Suprapubic skin (tissue), 4 donors: ENCODE measurements around the gene TOX3. TPM values are rescaled to one million over a fixed set of nuclear protein-coding genes. Genes with fewer than 3 reads are reported as not detected.

Source experiments
- DNase-seq, 2 donors: peaks; one replicate each; pipeline ENCODE4 v3.0.0-alpha.2; 2019; ENCODE audit warnings: low spot score in 2 of 2
- H3K27ac ChIP-seq: fragments of 200-600 bp; sonication (generic); one replicate; pipeline ENCODE4 v1.5.1; 2019
- H3K27me3 ChIP-seq: fragments of 200-600 bp; sonication (generic); one replicate; pipeline ENCODE4 v1.5.1; 2019
- H3K36me3 ChIP-seq: fragments of 200-600 bp; sonication (generic); one replicate; pipeline ENCODE4 v1.5.1; 2019
- H3K4me1 ChIP-seq: fragments of 200-600 bp; sonication (generic); one replicate; pipeline ENCODE4 v1.5.1; 2019
- H3K4me3 ChIP-seq: fragments of 200-600 bp; sonication (generic); one replicate; pipeline ENCODE4 v1.5.1; 2019; ENCODE audit warnings: mild to moderate bottlenecking
- H3K9me3 ChIP-seq: fragments of 200-600 bp; sonication (generic); one replicate; pipeline ENCODE4 v1.5.1; 2019
- EP300 ChIP-seq: sonication (generic); formaldehyde crosslinking; IDR thresholded peaks from one replicate; pipeline ENCODE4 v1.6.1; 2017; ENCODE audit warnings: antibody characterized with exemption
- POLR2A ChIP-seq, 2 donors: fragments of 450-650 bp; IDR thresholded peaks; one replicate each; pipeline ENCODE4 v1.6.1; 2017; ENCODE audit warnings: antibody characterized with exemption in 2 of 2, mild to moderate bottlenecking in 2 of 2, moderate library complexity in 2 of 2
- POLR2AphosphoS5 ChIP-seq, 3 donors: sonication (generic); formaldehyde crosslinking; IDR thresholded peaks; one replicate each; pipeline ENCODE4 v1.6.1; 2017; ENCODE audit warnings: antibody characterized with exemption in 3 of 3
- WGBS: methylation state at CpG from one replicate; pipeline ENCODE4 v1.1.5; 2018; 5-methylcytosine and 5-hydroxymethylcytosine counted together
- total RNA-seq, 4 donors: library from RNA; depleted of rRNA; stranded (reverse); fragments of >200 nt; gene quantifications; one replicate each; pipeline ENCODE4 v1.1.0, GENCODE V29; 2016
- TF ChIP-seq, protein P1 (sequence below), 2 donors: fragments of 200-600 bp in 1 of 2; fragments of 450-650 bp in 1 of 2; sonication (generic) in 1 of 2; IDR thresholded peaks; one replicate each; pipeline ENCODE4 v1.5.1; 2016 to 2019; ENCODE audit warnings: antibody characterized with exemption in 2 of 2, mild to moderate bottlenecking in 1 of 2, moderate library complexity in 1 of 2

TOX3 gene
- total RNA-seq, 4 donors from 2014 or later: 1.6 to 4.9 (median 4.8) TPM

DNA sequence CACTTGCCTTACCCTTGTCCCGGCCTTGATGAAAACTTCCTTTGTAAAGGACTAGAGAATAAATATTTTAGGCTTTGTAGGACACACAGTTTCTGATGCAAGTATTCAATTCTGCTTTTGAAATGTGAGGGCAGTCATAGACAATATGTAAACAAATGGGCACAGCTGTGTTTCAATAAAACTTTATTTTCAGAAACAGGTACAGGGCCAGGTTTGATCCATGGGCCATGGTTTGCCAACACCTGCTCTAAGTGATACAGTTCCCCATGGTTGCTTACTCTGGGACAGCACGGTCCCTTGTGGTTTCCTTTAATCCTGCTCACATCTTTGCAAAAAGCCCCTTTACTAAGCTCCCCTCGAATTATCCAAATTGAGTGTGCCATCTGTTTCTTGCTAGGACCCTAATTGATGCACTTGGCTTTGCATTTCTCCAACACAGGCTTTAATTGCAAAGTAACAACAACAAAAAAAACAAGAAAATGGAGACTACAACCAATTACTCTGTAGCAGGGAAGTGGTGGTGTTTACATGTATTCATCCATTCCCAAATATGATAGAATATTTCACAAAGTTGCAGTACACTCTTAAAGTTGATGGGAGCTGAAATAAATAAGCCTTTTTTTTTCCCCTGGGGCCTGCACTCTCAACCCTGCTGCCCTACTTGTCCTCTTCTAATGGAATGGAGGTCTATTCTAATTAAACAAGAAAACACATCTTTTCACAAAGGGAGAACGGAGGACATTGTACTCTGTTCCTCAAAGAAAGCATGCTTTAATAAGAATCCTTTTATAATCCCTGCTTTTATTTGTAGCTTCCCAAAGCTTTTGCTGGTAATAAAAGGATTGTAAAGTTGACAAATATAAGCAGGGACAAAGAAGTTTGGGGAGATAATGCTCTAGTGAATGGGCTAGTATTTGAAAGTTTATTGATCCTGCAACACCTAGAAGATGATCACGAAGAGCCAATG lies 37.7 kb upstream of the TOX3 start:
- 80% methylated on average over 5 of the region's 5 CpGs for WGBS
- H3K27ac ChIP-seq: no peak overlapping the region
- H3K4me1 ChIP-seq: no peaks in the 10 kb centered on the region
- no peak overlapping the region for H3K4me3 ChIP-seq
- TF ChIP-seq POLR2AphosphoS5 (IDR thresholded peaks at IDR 0.05) (no peak), POLR2A (IDR thresholded peaks at IDR 0.05) (no peak), EP300 (no peak)
- TF ChIP-seq, protein P1, sequence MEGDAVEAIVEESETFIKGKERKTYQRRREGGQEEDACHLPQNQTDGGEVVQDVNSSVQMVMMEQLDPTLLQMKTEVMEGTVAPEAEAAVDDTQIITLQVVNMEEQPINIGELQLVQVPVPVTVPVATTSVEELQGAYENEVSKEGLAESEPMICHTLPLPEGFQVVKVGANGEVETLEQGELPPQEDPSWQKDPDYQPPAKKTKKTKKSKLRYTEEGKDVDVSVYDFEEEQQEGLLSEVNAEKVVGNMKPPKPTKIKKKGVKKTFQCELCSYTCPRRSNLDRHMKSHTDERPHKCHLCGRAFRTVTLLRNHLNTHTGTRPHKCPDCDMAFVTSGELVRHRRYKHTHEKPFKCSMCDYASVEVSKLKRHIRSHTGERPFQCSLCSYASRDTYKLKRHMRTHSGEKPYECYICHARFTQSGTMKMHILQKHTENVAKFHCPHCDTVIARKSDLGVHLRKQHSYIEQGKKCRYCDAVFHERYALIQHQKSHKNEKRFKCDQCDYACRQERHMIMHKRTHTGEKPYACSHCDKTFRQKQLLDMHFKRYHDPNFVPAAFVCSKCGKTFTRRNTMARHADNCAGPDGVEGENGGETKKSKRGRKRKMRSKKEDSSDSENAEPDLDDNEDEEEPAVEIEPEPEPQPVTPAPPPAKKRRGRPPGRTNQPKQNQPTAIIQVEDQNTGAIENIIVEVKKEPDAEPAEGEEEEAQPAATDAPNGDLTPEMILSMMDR (IDR thresholded peaks at IDR 0.05): no peak
- no peaks in the 10 kb centered on the region for H3K27me3 ChIP-seq
- no peaks in the 10 kb centered on the region for H3K36me3 ChIP-seq
- no peak for DNase-seq
- no peaks in the 10 kb centered on the region for H3K9me3 ChIP-seq

DNA sequence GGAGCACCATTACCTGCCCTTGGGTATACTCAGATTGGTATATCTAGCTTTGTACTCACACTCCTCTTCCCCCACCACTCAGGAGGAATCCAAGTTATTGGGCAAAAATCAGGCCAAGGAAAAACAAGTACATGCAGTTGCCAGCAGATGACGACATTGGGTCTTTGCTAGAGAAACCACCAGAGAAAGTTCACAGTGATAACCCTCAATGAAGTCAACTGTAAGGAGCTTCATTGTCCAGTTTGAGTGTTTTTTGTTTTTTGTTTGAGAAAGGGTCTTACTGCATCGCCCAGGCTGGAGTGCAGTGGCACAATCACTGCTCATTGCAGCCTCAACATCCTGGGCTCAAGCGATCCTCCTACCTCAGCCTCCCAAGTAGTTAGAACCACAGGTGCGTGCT lies 34.6 kb upstream of the TOX3 start:
- WGBS: 84% methylated on average over 4 of the region's 4 CpGs
- no peak overlapping the region for H3K4me3 ChIP-seq
- H3K4me1 ChIP-seq: no peaks in the 10 kb centered on the region
- H3K27ac ChIP-seq: no peak overlapping the region
- DNase-seq: no peak
- no peaks in the 10 kb centered on the region for H3K27me3 ChIP-seq
- no peaks in the 10 kb centered on the region for H3K9me3 ChIP-seq
- TF ChIP-seq EP300 (no peak), POLR2AphosphoS5 (IDR thresholded peaks at IDR 0.05) (no peak), POLR2A (IDR thresholded peaks at IDR 0.05) (no peak)
- TF ChIP-seq, protein P1 (IDR thresholded peaks at IDR 0.05): no peak
- no peaks in the 10 kb centered on the region for H3K36me3 ChIP-seq

DNA sequence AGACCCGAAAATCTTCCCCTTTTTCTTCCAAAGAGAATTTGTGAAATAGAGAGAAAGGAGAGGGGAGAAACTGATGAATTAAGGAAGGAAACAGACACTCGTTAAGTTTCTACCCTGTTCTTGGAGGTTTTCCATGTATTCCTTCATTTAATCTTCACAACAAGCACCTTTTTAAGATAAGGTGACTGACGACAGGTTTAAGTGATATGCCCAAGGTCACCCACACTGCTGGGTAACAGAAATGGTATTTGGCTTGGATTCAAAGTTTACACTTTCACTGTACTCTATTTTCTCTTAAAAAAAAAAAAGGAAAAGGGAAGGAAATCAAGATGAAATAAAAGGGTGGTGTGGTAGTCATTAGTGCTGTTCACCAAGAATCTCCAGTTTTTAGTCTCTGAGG lies 33.5 kb upstream of the TOX3 start:
- Histone ChIP-seq H3K9me3 (no peaks in the 10 kb centered on the region), H3K4me1 (no peaks in the 10 kb centered on the region), H3K27me3 (no peaks in the 10 kb centered on the region), H3K36me3 (no peaks in the 10 kb centered on the region), H3K4me3 (no peak overlapping the region), H3K27ac (no peak overlapping the region)
- no peak for DNase-seq
- TF ChIP-seq EP300 (no peak), POLR2A (IDR thresholded peaks at IDR 0.05) (no peak)
- TF ChIP-seq, protein P1 (IDR thresholded peaks at IDR 0.05): no peak
- WGBS: 66% methylated on average over 3 of the region's 3 CpGs

DNA sequence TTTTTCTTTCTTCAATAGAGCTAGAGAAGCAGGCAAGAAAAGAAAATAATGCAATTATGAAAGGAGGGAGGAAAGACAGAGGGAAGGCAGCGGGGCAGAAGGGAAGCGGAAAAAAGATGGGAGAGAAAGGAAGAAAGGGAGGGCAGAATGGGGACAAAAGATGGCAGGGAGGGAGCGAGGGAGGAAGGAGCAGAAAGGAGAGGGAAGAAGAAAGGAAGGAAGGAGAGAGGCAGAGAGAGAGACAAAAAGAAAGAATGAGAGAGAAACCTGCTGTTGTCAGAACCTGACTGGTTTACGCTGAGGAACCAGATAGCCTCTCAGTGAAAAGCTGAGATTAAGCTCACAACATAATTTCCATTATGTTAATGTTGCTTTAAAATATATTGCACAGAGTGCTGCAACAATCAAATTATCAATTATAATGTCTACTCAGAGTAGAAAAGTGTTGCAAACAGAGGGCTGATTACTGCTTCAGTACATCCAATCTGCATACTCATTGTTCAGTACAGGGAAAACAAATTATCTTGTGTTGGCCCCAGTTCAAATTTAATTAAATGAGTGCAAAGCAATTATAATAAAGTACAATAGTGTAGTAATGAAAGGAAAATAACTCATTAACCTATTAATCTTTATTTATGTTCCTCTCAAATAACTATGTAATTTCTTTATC lies 32.0 kb upstream of the TOX3 start:
- Histone ChIP-seq H3K4me1 (no peaks in the 10 kb centered on the region), H3K27ac (no peak overlapping the region), H3K4me3 (no peak overlapping the region), H3K27me3 (no peaks in the 10 kb centered on the region), H3K36me3 (no peaks in the 10 kb centered on the region), H3K9me3 (no peaks in the 10 kb centered on the region)
- DNase-seq: no peak
- TF ChIP-seq POLR2AphosphoS5 (IDR thresholded peaks at IDR 0.05): no peak
- TF ChIP-seq, protein P1 (IDR thresholded peaks at IDR 0.05): no peak
- TF ChIP-seq EP300: no peak
- TF ChIP-seq POLR2A (IDR thresholded peaks at IDR 0.05): no peak
- 90% methylated on average over 4 of the region's 4 CpGs for WGBS
